Measurements from ENCODE around the gene HCST.

HCST gene

DNA sequence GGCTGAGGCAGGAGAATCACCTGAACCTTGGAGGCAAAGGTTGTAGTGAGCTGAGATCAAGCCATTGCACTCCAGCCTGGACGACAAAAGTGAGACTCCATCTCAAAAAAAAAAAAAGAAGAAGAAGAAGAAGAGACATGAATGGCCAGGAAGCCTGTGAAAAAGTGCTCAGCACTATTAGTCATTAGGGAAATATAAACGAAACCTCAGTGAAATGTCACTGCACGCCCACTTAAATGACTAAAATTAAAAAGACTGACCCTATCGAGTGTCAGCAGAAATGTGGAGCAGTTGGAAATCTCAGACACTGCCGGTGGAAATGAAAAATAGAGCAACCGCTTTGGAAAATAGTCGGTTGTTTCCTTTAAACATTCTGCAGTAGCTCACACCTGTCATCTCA lies 11.3 kb downstream of the HCST start:
- TF ChIP-seq JUND (IDR thresholded peaks at IDR 0.05; ENCODE audit: low read depth) = no peak
- in situ Hi-C loops (cut with HindIII; ENCODE audit: low pct_unique_long_range_greater_than_20kb, low sequenced_read_pairs) = no loop called here
- no peak for DNase-seq (ENCODE audit: low read depth in 1 of 2, low spot score in 1 of 2)

DNA sequence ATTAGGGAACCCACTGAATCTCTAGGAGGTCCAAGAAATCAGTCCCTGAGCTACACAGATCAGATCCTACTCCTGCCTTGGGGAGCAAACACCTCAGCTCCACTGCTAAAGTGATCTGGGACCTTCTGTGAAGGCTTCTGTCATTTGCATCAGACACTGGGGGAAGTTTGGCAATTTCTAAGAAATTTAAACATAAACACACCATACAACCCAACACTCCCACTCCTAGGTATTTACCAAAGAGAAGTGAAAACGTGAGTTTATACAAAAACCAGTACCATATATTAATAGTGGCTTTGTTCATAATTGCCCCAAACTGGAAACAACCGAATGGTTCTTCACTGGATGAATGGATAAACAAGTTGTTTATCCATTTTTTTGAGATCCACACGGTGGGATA lies 13.1 kb downstream of the HCST start:
- no peak for TF ChIP-seq JUND (IDR thresholded peaks at IDR 0.05; ENCODE audit: low read depth)
- DNase-seq (ENCODE audit: low read depth in 1 of 2, low spot score in 1 of 2) = no peak
- in situ Hi-C loops (cut with HindIII; ENCODE audit: low pct_unique_long_range_greater_than_20kb, low sequenced_read_pairs) = no loop called here

- no peak for TF ChIP-seq JUND (IDR thresholded peaks at IDR 0.05; ENCODE audit: low read depth)
- DNase-seq (ENCODE audit: low read depth in 1 of 2, low spot score in 1 of 2) = no peak
- in situ Hi-C loops (cut with HindIII; ENCODE audit: low pct_unique_long_range_greater_than_20kb, low sequenced_read_pairs) = no loop called here
These were observed 17.0 kb downstream of the HCST start for GRCh38 chr19:35919306-35919705.

GRCh38 chr19:35921012-35921411 lies 18.7 kb downstream of the HCST start:
- DNase-seq (ENCODE audit: low read depth in 1 of 2, low spot score in 1 of 2) = no peak
- no peak for TF ChIP-seq JUND (IDR thresholded peaks at IDR 0.05; ENCODE audit: low read depth)
- in situ Hi-C loops (cut with HindIII; ENCODE audit: low pct_unique_long_range_greater_than_20kb, low sequenced_read_pairs) = no loop called here

GRCh38 chr19:35925501-35925900 lies 23.2 kb downstream of the HCST start:
- no peak for TF ChIP-seq JUND (IDR thresholded peaks at IDR 0.05; ENCODE audit: low read depth)
- in situ Hi-C loops (cut with HindIII; ENCODE audit: low pct_unique_long_range_greater_than_20kb, low sequenced_read_pairs) = no loop called here
- DNase-seq (ENCODE audit: low read depth in 1 of 2, low spot score in 1 of 2) = no peak

- DNase-seq (ENCODE audit: low read depth in 1 of 2, low spot score in 1 of 2) = no peak
- no peak for TF ChIP-seq JUND (IDR thresholded peaks at IDR 0.05; ENCODE audit: low read depth)
- in situ Hi-C loops (cut with HindIII; ENCODE audit: low pct_unique_long_range_greater_than_20kb, low sequenced_read_pairs) = no loop called here
These were observed 26.2 kb downstream of the HCST start for GRCh38 chr19:35928507-35928906.

DNA sequence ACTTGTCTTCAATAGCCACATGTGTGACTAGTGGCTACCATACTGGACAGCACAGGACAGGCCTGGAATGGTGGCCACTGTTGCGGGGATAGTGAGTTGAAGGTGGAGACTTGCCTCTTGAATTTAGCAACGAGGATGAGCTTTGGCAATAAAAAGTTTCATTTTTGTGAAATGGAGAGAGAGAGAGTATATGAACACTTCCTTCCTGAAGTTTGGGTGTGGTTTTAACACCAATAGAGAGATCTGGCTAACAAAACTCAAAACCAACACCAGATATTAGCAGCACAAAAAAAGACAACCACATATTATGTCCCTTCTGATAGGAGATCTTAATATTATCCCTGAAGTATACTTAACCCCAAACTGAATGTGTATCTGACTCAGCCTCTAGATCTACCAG lies 27.5 kb downstream of the HCST start:
- no peak for DNase-seq (ENCODE audit: low read depth in 1 of 2, low spot score in 1 of 2)
- in situ Hi-C loops (cut with HindIII; ENCODE audit: low pct_unique_long_range_greater_than_20kb, low sequenced_read_pairs) = no loop called here
- no peak for TF ChIP-seq JUND (IDR thresholded peaks at IDR 0.05; ENCODE audit: low read depth)

- no peak for TF ChIP-seq JUND (IDR thresholded peaks at IDR 0.05; ENCODE audit: low read depth)
- DNase-seq (ENCODE audit: low read depth in 1 of 2, low spot score in 1 of 2) = peak; percentile 90 to 98
- in situ Hi-C loops (cut with HindIII; ENCODE audit: low pct_unique_long_range_greater_than_20kb, low sequenced_read_pairs) = no loop called here
These were observed 29.0 kb downstream of the HCST start for GRCh38 chr19:35931161-35931873.

DNA sequence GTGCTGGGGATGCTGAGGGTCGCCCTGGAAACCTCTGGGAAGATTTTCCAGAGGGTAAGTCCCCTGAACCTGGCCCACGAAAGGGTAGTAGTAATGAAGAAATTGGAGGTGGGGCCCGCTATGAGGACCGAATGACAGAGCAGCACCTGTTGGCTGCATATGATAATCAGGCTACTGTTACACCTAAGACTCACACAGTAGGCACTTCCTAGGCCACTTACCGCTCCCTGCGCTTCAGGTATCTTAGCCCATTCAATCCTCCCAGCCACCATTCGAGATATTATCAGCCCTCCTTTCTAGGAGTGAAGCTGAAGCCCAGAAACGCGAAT lies 29.5 kb downstream of the HCST start:
- TF ChIP-seq JUND (IDR thresholded peaks at IDR 0.05; ENCODE audit: low read depth) = no peak
- in situ Hi-C loops (cut with HindIII; ENCODE audit: low pct_unique_long_range_greater_than_20kb, low sequenced_read_pairs) = no loop called here
- no peak for DNase-seq (ENCODE audit: low read depth in 1 of 2, low spot score in 1 of 2)

- in situ Hi-C loops (cut with HindIII; ENCODE audit: low pct_unique_long_range_greater_than_20kb, low sequenced_read_pairs) = no loop called here
- DNase-seq (ENCODE audit: low read depth in 1 of 2, low spot score in 1 of 2) = no peak
- no peak for TF ChIP-seq JUND (IDR thresholded peaks at IDR 0.05; ENCODE audit: low read depth)
These were observed 30.1 kb downstream of the HCST start for GRCh38 chr19:35932291-35932936.

- TF ChIP-seq JUND (IDR thresholded peaks at IDR 0.05; ENCODE audit: low read depth) = no peak
- DNase-seq (ENCODE audit: low read depth in 1 of 2, low spot score in 1 of 2) = peak; percentile 64 to 76
- in situ Hi-C loops (cut with HindIII; ENCODE audit: low pct_unique_long_range_greater_than_20kb, low sequenced_read_pairs) = no loop called here
These were observed 33.8 kb downstream of the HCST start, which contains the start of gene LRFN3 for GRCh38 chr19:35935911-35936737. Gene LRFN3 (plus strand): TSS chr19:35936374. CDS start chr19:35939426, 3,052 bp downstream.

- DNase-seq (ENCODE audit: low read depth in 1 of 2, low spot score in 1 of 2) = no peak
- in situ Hi-C loops (cut with HindIII; ENCODE audit: low pct_unique_long_range_greater_than_20kb, low sequenced_read_pairs) = no loop called here
- TF ChIP-seq JUND (IDR thresholded peaks at IDR 0.05; ENCODE audit: low read depth) = no peak
These were observed 34.5 kb downstream of the HCST start for GRCh38 chr19:35936738-35937268.
